ENCODE measurements around the gene RELL2. TPM values are rescaled to one million over a fixed set of nuclear protein-coding genes. Genes with fewer than 3 reads are reported as not detected.
A peak's percentile ranks its signal among the peaks of the same experiment; 100 is the strongest.

Gene RELL2
- total RNA-seq, 1 experiment from 2014 or later: 23.8 TPM

- Mint-ChIP-seq H3K36me3 (peaks cover 13% of the 10 kb centered on the region), H3K4me1 (peaks cover 41% of the 10 kb centered on the region), H3K27ac (peak overlapping the region; percentile 97), H3K9me3 (no peaks in the 10 kb centered on the region), H3K27me3 (ENCODE audit: low read depth) (no peaks in the 10 kb centered on the region; the same call in 1 of the 2 replicates), H3K4me3 (peak overlapping the region; percentile 95)
- POLR2A ChIA-PET: interaction anchor here (0.6 to 3.1 kb wide), 9 partner anchors 14 to 1964 kb away, joined by 3 to 36 read pairs (median 3); partner anchors contain the start of genes FCHSD1, HDAC3 and RELL2
- DNase-seq (ENCODE audit: low spot score) (peak; percentile 59), ATAC-seq (peak; percentile 18)
- CTCF ChIA-PET: interaction anchor here (0.5 to 2.7 kb wide), 55 partner anchors 9 to 886 kb away, joined by 3 to 141 read pairs (median 6); partner anchors contain the start of genes DELE1, FCHSD1, HDAC3 and PCDHGA10
- no peak for TF ChIP-seq SOX15 (CRISPR knock-in tag; IDR thresholded peaks at IDR 0.05)
- TF ChIP-seq SP1 (CRISPR knock-in tag; conservative IDR thresholded peaks at IDR 0.05): peak; percentile 48; the same call in 1 of the 2 replicates
- TF ChIP-seq, protein P1, sequence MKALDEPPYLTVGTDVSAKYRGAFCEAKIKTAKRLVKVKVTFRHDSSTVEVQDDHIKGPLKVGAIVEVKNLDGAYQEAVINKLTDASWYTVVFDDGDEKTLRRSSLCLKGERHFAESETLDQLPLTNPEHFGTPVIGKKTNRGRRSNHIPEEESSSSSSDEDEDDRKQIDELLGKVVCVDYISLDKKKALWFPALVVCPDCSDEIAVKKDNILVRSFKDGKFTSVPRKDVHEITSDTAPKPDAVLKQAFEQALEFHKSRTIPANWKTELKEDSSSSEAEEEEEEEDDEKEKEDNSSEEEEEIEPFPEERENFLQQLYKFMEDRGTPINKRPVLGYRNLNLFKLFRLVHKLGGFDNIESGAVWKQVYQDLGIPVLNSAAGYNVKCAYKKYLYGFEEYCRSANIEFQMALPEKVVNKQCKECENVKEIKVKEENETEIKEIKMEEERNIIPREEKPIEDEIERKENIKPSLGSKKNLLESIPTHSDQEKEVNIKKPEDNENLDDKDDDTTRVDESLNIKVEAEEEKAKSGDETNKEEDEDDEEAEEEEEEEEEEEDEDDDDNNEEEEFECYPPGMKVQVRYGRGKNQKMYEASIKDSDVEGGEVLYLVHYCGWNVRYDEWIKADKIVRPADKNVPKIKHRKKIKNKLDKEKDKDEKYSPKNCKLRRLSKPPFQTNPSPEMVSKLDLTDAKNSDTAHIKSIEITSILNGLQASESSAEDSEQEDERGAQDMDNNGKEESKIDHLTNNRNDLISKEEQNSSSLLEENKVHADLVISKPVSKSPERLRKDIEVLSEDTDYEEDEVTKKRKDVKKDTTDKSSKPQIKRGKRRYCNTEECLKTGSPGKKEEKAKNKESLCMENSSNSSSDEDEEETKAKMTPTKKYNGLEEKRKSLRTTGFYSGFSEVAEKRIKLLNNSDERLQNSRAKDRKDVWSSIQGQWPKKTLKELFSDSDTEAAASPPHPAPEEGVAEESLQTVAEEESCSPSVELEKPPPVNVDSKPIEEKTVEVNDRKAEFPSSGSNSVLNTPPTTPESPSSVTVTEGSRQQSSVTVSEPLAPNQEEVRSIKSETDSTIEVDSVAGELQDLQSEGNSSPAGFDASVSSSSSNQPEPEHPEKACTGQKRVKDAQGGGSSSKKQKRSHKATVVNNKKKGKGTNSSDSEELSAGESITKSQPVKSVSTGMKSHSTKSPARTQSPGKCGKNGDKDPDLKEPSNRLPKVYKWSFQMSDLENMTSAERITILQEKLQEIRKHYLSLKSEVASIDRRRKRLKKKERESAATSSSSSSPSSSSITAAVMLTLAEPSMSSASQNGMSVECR (CRISPR knock-in tag; IDR thresholded peaks at IDR 0.05; ENCODE audit: borderline replicate concordance): peak; percentile 9; the same call in 1 of the 2 replicates
- TF ChIP-seq FOXK1 (CRISPR knock-in tag; IDR thresholded peaks at IDR 0.05): no peak
- no peak for TF ChIP-seq ZNF317 (CRISPR knock-in tag; IDR thresholded peaks at IDR 0.05; ENCODE audit: borderline replicate concordance, low read depth)
- no peak for TF ChIP-seq TEAD1 (CRISPR knock-in tag; IDR thresholded peaks at IDR 0.05)
- TF ChIP-seq ATF6 (CRISPR knock-in tag; IDR thresholded peaks at IDR 0.05): 0 out of 2 replicates have a peak, but pooled peaks have one; percentile 13
- peak; percentile 38 for TF ChIP-seq ZNF423 (CRISPR knock-in tag; IDR thresholded peaks at IDR 0.05)
- TF ChIP-seq ZNF532 (CRISPR knock-in tag; IDR thresholded peaks at IDR 0.05; ENCODE audit: borderline replicate concordance): no peak
- no peak for TF ChIP-seq ETV6 (CRISPR knock-in tag; IDR thresholded peaks at IDR 0.05)
- no peak for TF ChIP-seq NFYB (CRISPR knock-in tag; conservative IDR thresholded peaks at IDR 0.05; ENCODE audit: low read depth)
- peak; percentile 39; the same call in 1 of the 2 replicates for TF ChIP-seq NFE2L1 (CRISPR knock-in tag; IDR thresholded peaks at IDR 0.05)
- TF ChIP-seq NR3C1 (CRISPR knock-in tag; conservative IDR thresholded peaks at IDR 0.05; ENCODE audit: low read depth): no peak
- TF ChIP-seq, protein P2, sequence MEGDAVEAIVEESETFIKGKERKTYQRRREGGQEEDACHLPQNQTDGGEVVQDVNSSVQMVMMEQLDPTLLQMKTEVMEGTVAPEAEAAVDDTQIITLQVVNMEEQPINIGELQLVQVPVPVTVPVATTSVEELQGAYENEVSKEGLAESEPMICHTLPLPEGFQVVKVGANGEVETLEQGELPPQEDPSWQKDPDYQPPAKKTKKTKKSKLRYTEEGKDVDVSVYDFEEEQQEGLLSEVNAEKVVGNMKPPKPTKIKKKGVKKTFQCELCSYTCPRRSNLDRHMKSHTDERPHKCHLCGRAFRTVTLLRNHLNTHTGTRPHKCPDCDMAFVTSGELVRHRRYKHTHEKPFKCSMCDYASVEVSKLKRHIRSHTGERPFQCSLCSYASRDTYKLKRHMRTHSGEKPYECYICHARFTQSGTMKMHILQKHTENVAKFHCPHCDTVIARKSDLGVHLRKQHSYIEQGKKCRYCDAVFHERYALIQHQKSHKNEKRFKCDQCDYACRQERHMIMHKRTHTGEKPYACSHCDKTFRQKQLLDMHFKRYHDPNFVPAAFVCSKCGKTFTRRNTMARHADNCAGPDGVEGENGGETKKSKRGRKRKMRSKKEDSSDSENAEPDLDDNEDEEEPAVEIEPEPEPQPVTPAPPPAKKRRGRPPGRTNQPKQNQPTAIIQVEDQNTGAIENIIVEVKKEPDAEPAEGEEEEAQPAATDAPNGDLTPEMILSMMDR (IDR thresholded peaks at IDR 0.05): no peak
These were observed 18.6 kb upstream of the RELL2 start for GRCh38 chr5:141618030-141618803.

Data from WTC11 (cell line).